ENCODE results near the gene C3.
A peak's percentile ranks its signal among the peaks of the same experiment; 100 is the strongest.

Gene C3

DNA sequence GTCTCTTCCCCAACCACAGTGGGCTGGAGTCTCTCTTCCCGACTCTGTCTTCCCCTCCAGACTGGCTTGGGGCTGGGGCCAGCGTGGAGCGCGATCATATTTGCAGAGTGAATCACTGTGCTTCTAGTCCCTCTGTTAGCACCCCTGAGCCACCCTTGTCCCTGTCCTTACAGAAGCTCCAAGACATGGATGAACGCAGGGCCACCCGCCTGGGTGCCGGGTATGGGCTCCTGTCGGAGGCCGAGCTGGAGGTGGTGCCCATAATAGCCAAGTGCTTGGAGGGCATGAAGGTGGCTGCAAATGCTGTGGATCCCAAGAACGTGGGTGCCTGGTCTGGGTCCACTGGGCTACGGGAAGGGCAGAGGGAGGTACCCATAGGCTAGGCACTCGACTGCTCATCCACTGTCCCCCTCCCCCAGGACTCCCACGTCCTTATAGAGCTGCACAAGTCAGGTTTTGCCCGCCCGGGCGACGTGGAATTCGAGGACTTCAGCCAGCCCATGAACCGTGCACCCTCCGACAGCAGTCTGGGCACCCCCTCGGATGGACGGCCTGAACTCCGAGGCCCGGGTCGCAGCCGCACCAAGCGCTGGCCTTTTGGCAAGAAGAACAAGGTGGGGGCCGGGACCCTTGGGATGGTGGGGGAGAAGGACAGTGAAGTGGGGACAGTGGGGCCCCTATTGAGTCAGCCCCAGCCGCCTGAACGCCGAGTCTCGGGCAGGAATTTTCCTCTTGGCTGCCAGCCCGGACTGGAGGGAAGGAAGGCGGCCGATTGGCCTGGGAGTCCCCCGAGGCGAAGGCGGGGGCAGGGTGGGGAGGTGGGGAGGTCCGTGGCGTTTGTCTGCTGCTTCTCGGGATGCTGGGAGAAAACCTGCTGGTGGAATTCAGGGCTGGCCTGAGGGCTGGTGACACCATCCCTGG lies 24.2 kb upstream of the C3 start:
- DNase-seq = no peak

GRCh38 chr19:6743714-6744380 lies 23.4 kb upstream of the C3 start:
- no peak for DNase-seq

DNA sequence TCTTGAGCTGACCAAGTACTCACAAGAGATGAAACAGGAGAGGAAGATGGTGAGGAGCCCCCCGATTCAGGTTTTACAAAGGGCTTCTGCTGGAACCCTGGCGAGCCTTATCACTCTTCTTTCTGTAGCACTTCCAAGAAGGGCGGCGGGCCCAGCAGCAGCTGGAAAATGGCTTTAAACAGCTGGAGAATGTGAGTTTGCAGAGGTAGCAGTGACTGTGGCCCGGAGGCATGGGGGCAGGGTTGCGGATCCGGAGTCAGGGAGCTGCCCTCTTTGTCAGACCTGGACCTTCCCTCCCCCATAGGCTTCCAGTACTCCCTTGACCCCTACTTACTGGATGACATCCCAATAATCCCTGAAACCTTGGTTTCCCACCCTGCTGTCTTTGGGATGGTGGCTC lies 22.6 kb upstream of the C3 start:
- DNase-seq = no peak

- no peak for DNase-seq
These were observed 20.3 kb upstream of the C3 start for GRCh38 chr19:6740589-6741343.

- no peak for DNase-seq
These were observed 19.6 kb upstream of the C3 start for GRCh38 chr19:6739883-6740588.

DNA sequence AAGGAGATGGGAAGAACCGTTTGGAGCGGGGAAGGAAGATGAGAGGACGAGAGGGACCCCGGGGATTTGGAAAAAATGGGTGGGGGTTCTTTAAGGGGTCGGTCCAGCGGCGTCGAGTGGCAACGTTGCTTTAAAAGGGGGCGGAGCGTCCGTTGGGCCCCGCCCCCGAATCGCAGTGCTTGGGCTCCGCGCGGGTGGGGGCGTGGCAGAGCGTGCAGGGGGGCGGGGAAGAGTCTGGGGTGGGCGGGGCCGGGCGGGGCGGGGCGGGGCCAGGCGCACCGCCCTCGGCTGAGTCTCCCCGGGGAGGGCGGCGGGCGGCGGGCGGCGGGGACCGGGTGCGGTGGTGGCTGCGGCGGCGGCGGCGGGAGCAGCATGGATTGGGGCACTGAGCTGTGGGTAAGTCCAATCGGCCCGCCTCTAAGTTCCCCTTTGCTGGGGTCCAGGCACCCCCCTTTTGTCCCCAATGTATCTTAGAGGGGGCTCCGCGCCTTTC lies 19.0 kb upstream of the C3 start, which contains the start of gene TRIP10:
TSS of gene TRIP10 (plus strand) at position 291 of the 493 bp plus-strand sequence. CDS start at position 373, 82 bp downstream.
- DNase-seq = peak; percentile 32

DNA sequence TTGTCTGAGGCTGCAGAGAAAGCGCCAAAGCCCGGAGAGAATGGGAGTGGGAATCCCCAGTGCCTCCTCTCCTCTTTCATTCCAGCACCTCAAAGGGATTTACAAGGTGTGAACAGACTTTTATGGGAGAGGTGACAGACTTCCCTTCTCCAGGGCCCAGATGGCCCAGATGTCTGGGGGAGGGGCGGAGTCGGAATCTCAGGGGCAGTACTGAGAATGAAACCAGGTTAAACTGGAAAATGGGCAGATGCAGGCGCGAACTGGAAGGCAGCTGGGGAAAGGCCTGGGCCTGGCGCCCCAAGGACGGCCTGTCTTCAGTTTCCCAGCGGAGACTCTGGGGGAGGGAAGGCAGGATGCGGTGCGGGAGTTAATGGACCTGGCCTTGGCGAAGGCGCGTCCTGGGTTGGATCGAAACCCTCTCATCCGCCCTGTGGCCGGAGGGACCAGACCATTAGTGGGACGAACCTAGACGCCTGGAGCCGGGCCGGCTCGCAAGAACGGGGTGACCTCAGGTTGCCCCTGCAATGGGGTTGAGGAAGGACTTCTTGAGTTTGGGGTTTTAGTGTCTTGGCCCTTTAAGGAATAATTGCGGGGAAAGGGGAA lies 18.4 kb upstream of the C3 start:
- no peak for DNase-seq

GRCh38 chr19:6737873-6738786 lies 17.7 kb upstream of the C3 start:
- no peak for DNase-seq

DNA sequence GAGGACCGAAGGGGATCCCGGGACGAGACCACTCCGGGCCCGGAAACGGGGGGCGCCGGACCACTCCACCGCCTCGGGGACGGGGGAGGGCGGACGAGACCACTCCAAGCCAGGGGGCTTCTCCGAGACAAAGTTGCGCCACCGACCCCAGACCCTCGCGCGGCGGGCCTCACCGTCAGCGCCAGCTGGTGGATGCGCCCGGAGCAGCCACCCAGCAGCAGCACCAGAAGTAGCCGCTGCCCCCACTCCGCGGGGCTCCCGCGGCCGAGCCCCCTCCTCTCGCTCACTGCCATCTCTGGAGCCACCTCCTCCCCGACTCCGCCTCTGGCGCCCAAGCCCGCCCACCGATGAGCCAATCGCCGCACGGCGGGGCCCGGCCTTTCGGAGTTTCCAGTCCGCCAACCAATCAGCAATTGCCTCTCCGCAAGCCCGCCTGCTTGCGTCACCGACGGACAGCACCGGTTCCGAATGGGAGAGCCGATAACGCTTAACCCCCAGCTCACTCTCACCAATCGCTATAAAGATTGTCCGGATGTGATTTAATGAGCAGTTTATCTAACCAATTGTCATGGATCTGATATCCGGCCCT lies 16.9 kb upstream of the C3 start, which contains the start of gene GPR108:
TSS of gene GPR108 (minus strand) at position 297 of the 589 bp plus-strand sequence. CDS start at position 293, 4 bp downstream.
- peak; percentile 95 for DNase-seq

DNA sequence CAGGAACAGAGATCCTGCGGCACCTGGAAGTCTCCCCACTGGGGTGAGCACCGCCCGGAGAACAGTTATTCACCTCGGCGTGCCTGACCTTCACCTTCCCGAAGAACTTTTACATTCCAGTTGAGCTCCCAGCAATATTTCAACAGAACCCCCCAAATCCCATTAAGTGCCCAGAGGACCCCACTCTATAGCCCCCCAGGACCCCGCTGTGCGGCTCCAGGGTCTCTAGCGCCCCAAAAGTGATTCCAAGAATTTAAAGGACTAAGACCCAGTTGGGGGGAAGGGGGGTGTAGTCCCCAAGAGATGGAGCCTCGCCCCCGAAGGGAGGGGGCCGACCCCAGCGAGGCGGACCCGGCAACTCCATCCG lies 16.4 kb upstream of the C3 start:
- no peak for DNase-seq

- peak; percentile 58 for DNase-seq
These were observed 15.9 kb upstream of the C3 start for GRCh38 chr19:6736169-6736916.

DNA sequence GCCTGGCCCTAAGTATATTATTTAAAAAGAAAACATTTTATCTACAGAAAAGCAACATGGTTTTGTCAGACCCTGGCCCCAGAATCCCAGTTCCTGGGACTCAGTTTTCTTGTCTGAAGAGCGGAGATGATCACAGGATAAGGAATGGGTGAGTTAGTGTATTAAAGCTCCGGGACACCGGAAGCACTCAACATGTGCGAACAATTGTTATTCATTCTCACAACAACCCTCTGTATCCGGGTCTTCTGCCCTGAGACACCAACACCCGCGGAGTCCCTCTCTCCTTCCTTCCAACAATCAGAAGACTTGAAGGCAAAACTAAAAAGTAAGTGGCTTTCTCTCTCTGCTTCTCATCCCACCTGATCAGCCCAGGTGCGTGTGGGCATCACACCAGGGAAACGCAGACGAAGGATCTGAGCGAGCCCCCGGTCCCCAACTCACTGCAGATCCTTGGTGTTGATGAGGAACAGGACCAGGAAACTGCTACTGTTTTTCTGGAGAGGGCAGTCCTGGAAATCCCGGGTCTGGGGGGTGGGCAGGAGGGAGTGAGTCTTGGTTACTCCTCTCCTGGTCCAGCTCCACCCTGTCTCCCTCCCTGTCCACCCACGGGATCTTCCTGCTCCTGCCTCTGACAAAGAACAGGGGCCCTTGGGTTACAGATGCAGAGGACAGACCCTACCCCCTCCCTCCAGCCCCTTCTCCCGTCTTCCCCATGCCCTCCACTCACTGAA lies 14.9 kb upstream of the C3 start:
- no peak for DNase-seq

DNA sequence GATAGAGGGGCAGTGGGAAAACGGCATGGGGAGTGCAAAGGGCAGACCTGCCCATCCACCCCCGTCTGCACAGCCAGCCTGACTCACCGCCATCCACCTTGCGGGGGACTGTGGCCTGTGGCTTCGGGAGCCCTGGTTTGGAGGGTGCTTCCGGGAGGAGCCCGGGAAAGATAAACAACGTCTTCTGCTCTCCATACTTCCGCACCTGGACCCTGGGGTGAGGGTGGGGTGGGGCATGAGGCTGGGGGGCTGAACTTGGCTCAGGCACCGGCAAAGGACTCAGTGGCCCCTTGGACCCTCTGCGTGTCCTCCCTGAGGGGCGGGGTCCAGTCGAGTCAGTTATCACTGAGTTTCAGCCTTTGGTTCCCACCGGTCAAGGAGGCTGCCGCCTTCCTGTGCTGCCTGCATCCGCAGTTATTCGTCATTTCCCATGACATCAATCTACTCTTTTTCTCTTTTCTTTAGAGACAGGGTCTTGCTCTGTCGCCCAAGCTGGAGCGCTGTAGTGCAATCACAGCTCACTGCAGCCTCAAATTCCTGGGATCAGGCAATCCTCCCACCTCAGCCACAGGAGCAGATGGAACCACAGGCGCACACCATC lies 13.7 kb upstream of the C3 start:
- no peak for DNase-seq

- DNase-seq = no peak
These were observed 13.1 kb upstream of the C3 start for GRCh38 chr19:6733338-6734095.

- no peak for DNase-seq
These were observed 12.4 kb upstream of the C3 start for GRCh38 chr19:6732803-6733337.

DNA sequence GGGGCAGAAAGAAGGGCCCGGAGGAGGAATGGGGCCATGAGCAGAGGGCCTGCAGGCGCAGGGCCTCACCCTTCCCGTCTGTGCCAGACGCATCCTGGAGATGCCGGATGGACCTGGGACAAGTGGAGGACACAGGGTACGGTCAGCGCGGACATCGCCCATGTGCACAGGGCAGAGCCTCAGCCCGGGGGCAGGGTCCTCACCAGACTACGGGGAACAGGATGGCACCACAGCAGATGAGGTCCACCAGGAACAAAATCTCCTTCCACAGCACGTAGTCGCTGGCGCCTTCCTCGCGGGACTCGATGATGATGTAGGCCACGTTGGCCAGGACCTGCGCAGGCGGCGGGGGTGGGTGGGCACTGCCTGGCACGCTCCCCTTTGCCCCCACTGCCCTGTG lies 11.4 kb upstream of the C3 start:
- no peak for DNase-seq

DNA sequence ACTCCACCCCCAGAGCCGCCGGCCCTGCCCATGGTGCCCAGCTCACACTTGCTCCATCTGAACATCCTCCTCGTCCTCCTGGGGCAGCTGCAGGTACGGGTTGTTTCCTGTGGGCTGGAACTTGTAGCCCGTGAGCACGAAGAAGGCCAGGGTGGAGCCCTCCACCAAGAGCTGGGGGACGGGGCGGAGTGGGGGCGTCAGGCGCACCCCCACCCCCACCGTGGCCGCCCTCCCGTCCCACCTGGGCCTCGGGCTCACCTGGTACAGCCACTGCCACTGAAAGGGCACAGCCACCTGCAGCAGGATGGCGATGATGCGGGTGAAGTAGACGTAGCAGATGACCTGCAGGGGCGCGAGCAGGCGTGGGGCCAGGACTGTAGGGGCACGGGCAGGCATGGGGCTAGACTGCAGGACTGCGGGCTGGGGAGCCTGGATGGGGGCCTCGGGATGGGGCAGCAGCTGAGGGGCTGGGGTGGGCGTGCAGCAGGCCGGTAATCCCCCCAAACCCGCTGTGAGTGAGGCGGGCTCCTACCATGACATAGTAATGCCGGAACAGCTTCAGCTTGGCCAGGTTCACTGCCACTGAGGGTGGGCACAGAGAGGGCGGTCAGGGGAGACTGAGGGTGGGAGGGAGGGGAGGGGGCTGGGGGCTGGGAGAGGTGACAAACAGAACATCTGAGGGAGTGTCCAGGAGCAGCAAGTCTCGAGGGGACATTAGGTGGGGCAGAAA lies 10.7 kb upstream of the C3 start:
- DNase-seq = no peak

Data from GOT3 (cell line).